Measurements from ENCODE around the gene LSAMP. TPM values are rescaled to one million over a fixed set of nuclear protein-coding genes. Genes with fewer than 3 reads are reported as not detected.

Gene LSAMP
- total and polyA plus RNA-seq, 2 of the 13 experiments (the other 11 are each of a cell fraction or from before 2014, with no cell fraction given): not detected

- TF ChIP-seq ZNF709 (CRISPR knock-in tag; IDR thresholded peaks at IDR 0.05): no peak
- TF ChIP-seq ZNF891 (CRISPR knock-in tag; IDR thresholded peaks at IDR 0.05): no peak
- no peak for TF ChIP-seq ZNF260 (CRISPR knock-in tag; IDR thresholded peaks at IDR 0.05; ENCODE audit: borderline replicate concordance, low read depth)
- no peak for TF ChIP-seq NR0B2 (CRISPR knock-in tag; IDR thresholded peaks at IDR 0.05)
- 0 out of 2 replicates have a peak, but pooled peaks have one; percentile 39 for TF ChIP-seq ELF3 (CRISPR knock-in tag; IDR thresholded peaks at IDR 0.05)
- TF ChIP-seq ZNF280B (CRISPR knock-in tag; IDR thresholded peaks at IDR 0.05; ENCODE audit: borderline replicate concordance): no peak
- no peak for TF ChIP-seq ZSCAN20 (CRISPR knock-in tag; IDR thresholded peaks at IDR 0.05; ENCODE audit: borderline replicate concordance)
- no peak for TF ChIP-seq ARID4A (CRISPR knock-in tag; IDR thresholded peaks at IDR 0.05; ENCODE audit: borderline replicate concordance)
- peak; percentile 42 for TF ChIP-seq PHF5A (CRISPR knock-in tag; IDR thresholded peaks at IDR 0.05; ENCODE audit: low read depth, unreplicated experiment)
- peak; percentile 65 to 75; a peak in 3 of 4 replicates for TF ChIP-seq HMGXB4 (CRISPR knock-in tag; IDR thresholded peaks at IDR 0.05; ENCODE audit: borderline replicate concordance in 1 of 2, low read depth in 1 of 2)
- TF ChIP-seq ARNT2 (CRISPR knock-in tag; IDR thresholded peaks at IDR 0.05; ENCODE audit: low read depth): no peak
- peak; percentile 95 for TF ChIP-seq CTCF (CRISPR knock-in tag; IDR thresholded peaks at IDR 0.05)
- TF ChIP-seq FOXP1 (IDR thresholded peaks at IDR 0.05): no peak
- peak; percentile 60; the same call in 1 of the 2 replicates for TF ChIP-seq FOXP1 (CRISPR knock-in tag; IDR thresholded peaks at IDR 0.05)
- peak; percentile 42; the same call in 1 of the 2 replicates for TF ChIP-seq FOXA3 (CRISPR knock-in tag; IDR thresholded peaks at IDR 0.05)
- TF ChIP-seq ZNF770 (CRISPR knock-in tag; IDR thresholded peaks at IDR 0.05): no peak
These were observed 625.4 kb downstream of the LSAMP start (continued) for GRCh38 chr3:115819785-115820384.

Data from HepG2 (cell line).